ENCODE results near the gene IFT20. TPM values are rescaled to one million over a fixed set of nuclear protein-coding genes. Genes with fewer than 3 reads are reported as not detected.

Gene IFT20
- total RNA-seq, 1 donor from 2014 or later = 11.2 TPM

DNA sequence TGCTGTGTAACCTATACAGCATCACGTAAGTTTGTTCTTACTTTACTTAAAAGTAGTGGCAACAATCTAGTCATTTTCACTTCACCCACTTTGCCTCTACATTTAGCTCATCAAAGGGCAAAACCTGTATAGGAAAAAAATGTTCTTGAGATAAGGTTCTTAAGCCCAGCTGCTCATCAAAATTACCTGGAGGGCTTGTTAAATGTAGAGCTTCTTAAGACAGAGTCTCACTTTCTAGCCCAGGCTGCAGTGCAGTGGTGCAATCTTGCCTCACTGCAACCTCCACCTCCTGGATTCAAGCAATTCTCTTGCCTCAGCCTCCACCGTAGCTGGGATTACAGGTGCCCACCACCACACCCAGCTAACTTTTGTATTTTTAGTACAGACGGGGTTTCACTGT lies 54.4 kb downstream of the IFT20 start:
- no peak for ATAC-seq (ENCODE audit: poor library complexity)
- intact Hi-C loops (cut with DNase I) = no loop called here
- no peak for DNase-seq

DNA sequence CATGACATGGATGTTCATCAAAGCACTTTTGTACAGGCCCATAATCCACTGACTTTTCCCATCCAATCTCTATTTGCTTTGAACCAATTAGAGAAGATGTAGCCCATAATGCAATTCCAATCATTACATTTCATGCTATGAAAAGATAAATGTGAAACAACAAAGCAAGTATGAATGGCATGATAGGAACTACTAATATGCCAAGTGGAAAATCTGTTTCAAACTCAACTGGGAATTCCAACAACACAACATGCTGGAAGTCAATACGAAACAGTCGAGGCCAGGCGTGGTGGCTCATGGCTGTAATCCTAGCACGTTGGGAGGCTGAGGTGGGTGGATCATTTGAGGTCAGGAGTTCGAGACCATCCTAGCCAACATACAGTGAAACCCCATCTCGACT lies 55.9 kb downstream of the IFT20 start:
- no peak for ATAC-seq (ENCODE audit: poor library complexity)
- no peak for DNase-seq
- intact Hi-C loops (cut with DNase I) = no loop called here

Small RNA genes lying within 50 kb of the gene (microRNA-seq; reads per million reads assigned to microRNA genes)
- not detected for gene MIR4723

Other genes with a start within 250 kb of the IFT20 start
- 2.0 TPM for gene TMEM97, start 16.3 kb downstream of the IFT20 start, total RNA-seq
- 33.8 TPM for gene TNFAIP1, start 289 bp upstream of the IFT20 start, total RNA-seq
- 158 TPM for gene POLDIP2, start 22.1 kb upstream of the IFT20 start, total RNA-seq
- gene SEBOX, start 29.7 kb upstream of the IFT20 start, total RNA-seq = not detected
- 30.2 TPM for gene VTN, start 34.8 kb upstream of the IFT20 start, total RNA-seq
- gene SARM1, start 36.2 kb upstream of the IFT20 start, total RNA-seq = 5.0 TPM
- 6.3 TPM for gene SLC46A1, start 70.7 kb upstream of the IFT20 start, total RNA-seq
- not detected for gene SLC13A2, start 138.2 kb upstream of the IFT20 start, total RNA-seq
- gene FOXN1, start 170.9 kb upstream of the IFT20 start, total RNA-seq = not detected
- 22.6 TPM for gene UNC119, start 217.2 kb upstream of the IFT20 start, total RNA-seq
- gene PIGS, start 236.1 kb upstream of the IFT20 start, total RNA-seq = 33.4 TPM
- gene ALDOC, start 241.4 kb upstream of the IFT20 start, total RNA-seq = 353 TPM

Measured in Right ventricle myocardium superior (tissue), 1 donor.